GM23338 (cell line): Measurements from ENCODE around the gene NHS. TPM values are rescaled to one million over a fixed set of nuclear protein-coding genes. Genes with fewer than 3 reads are reported as not detected.

Experiments used
- ATAC-seq: fragments of 200-7000 bp; cut with Tn5 transposase; 3 replicates; pipeline ENCODE4 v1.9.1; 2020
- DNase-seq: peaks from one replicate; pipeline ENCODE4 v3.0.0-alpha.2; 2015; ENCODE audit warnings: low spot score
- H2AFZ ChIP-seq: fragments of 200-600 bp; sonication (generic); 2 replicates; pipeline ENCODE4 v1.8.0; 2016; ENCODE audit warnings: antibody characterized with exemption, mild to moderate bottlenecking, moderate library complexity
- H3F3A ChIP-seq: fragments of 200-600 bp; sonication (generic); replicated peaks from 2 replicates; pipeline ENCODE4 v1.8.0; 2017; ENCODE audit warnings: antibody characterized with exemption, mixed run types, low read depth
- H3K27ac ChIP-seq: fragments of 200-600 bp; sonication (generic); 2 replicates; pipeline ENCODE4 v1.6.1; 2016; ENCODE audit warnings: low read depth
- H3K27me3 ChIP-seq: fragments of 200-600 bp; sonication (generic); 2 replicates; pipeline ENCODE4 v1.8.0; 2016; ENCODE audit warnings: mild to moderate bottlenecking, mixed run types, moderate library complexity; ENCODE audit not compliant: insufficient read depth
- H3K36me3 ChIP-seq: fragments of 200-600 bp; sonication (generic); 2 replicates; pipeline ENCODE4 v1.8.0; 2016; ENCODE audit warnings: mild to moderate bottlenecking; ENCODE audit not compliant: insufficient read depth
- H3K4me1 ChIP-seq: fragments of 200-600 bp; sonication (generic); 2 replicates; pipeline ENCODE4 v1.8.0; 2016; ENCODE audit warnings: mild to moderate bottlenecking, moderate library complexity; ENCODE audit not compliant: insufficient read depth
- H3K4me2 ChIP-seq: fragments of 200-600 bp; sonication (generic); 2 replicates; pipeline ENCODE4 v1.7.1; 2017; ENCODE audit warnings: mixed run types
- H3K4me3 ChIP-seq: fragments of 200-600 bp; sonication (generic); 2 replicates; pipeline ENCODE4 v1.6.1; 2016; ENCODE audit warnings: mixed run types
- H3K79me2 ChIP-seq: fragments of 200-600 bp; sonication (generic); replicated peaks from 2 replicates; pipeline ENCODE4 v1.8.0; 2017; ENCODE audit warnings: mild to moderate bottlenecking; ENCODE audit not compliant: insufficient read depth
- H3K9me2 ChIP-seq: fragments of 200-600 bp; sonication (generic); 2 replicates; pipeline ENCODE4 v1.8.0; 2017; ENCODE audit not compliant: insufficient read depth
- H4K20me1 ChIP-seq: fragments of 200-600 bp; sonication (generic); replicated peaks from 2 replicates; pipeline ENCODE4 v1.8.0; 2017; ENCODE audit warnings: mild to moderate bottlenecking; ENCODE audit not compliant: insufficient read depth
- H3K27ac Mint-ChIP-seq: 2 replicates; pipeline ENCODE4 v1.8.0; 2020; ENCODE audit warnings: inconsistent platforms, mild to moderate bottlenecking, moderate library complexity, mixed read lengths
- H3K27me3 Mint-ChIP-seq: 3 replicates; pipeline ENCODE4 v1.8.0; 2022; ENCODE audit warnings: low read depth, mild to moderate bottlenecking, moderate library complexity, mixed read lengths, inconsistent platforms; ENCODE audit not compliant: insufficient read depth, poor library complexity
- H3K36me3 Mint-ChIP-seq: 3 replicates; pipeline ENCODE4 v1.8.0; 2021; ENCODE audit warnings: low read depth, mild to moderate bottlenecking, inconsistent platforms, moderate library complexity, mixed read lengths
- H3K4me1 Mint-ChIP-seq: 3 replicates; pipeline ENCODE4 v1.8.0; 2020; ENCODE audit warnings: mild to moderate bottlenecking, inconsistent platforms, mixed read lengths
- H3K4me3 Mint-ChIP-seq: 3 replicates; pipeline ENCODE4 v1.8.0; 2021; ENCODE audit warnings: moderate library complexity, mild to moderate bottlenecking, inconsistent platforms, mixed read lengths
- H3K9me3 Mint-ChIP-seq: 3 replicates; pipeline ENCODE4 v1.8.0; 2020; ENCODE audit warnings: moderate library complexity, mild to moderate bottlenecking, inconsistent platforms, mixed read lengths
- CREB1 ChIP-seq: fragments of 250-450 bp; sonication (Bioruptor Pico); IDR thresholded peaks from 2 replicates; pipeline ENCODE4 v1.5.0; 2020; ENCODE audit warnings: low read depth, mild to moderate bottlenecking, moderate library complexity
- EZH2 ChIP-seq: fragments of 200-600 bp; sonication (generic); IDR thresholded peaks from one replicate; pipeline ENCODE4 v1.8.0; 2017; ENCODE audit warnings: antibody characterized with exemption, mild to moderate bottlenecking, low read depth; ENCODE audit not compliant: unreplicated experiment
- EZH2phosphoT487 ChIP-seq: fragments of 200-600 bp; sonication (generic); IDR thresholded peaks from one replicate; pipeline ENCODE4 v1.8.1; 2018; ENCODE audit warnings: antibody characterized with exemption; ENCODE audit not compliant: unreplicated experiment
- JUNB ChIP-seq: IDR thresholded peaks from one replicate; pipeline ENCODE4 v1.6.1; 2016; ENCODE audit warnings: antibody characterized with exemption; ENCODE audit not compliant: unreplicated experiment
- NANOG ChIP-seq: IDR thresholded peaks from 2 replicates; pipeline ENCODE4 v1.6.1; 2016; ENCODE audit warnings: antibody characterized with exemption, borderline replicate concordance
- POLR2AphosphoS5 ChIP-seq: IDR thresholded peaks from 2 replicates; pipeline ENCODE4 v1.6.1; 2016; ENCODE audit warnings: antibody characterized with exemption, low read depth
- STAT1 ChIP-seq: IDR thresholded peaks from one replicate; pipeline ENCODE4 v1.6.1; 2016; ENCODE audit warnings: antibody characterized with exemption; ENCODE audit not compliant: unreplicated experiment
- ZNF114 ChIP-seq: fragments of 250-450 bp; sonication (Bioruptor Pico); IDR thresholded peaks from 2 replicates; pipeline ENCODE4 v1.5.0; 2020; ENCODE audit warnings: mild to moderate bottlenecking, moderate library complexity
- ZNF331 ChIP-seq: fragments of 250-450 bp; sonication (Bioruptor Pico); IDR thresholded peaks from 2 replicates; pipeline ENCODE4 v1.5.0; 2020; ENCODE audit warnings: low read depth, mild to moderate bottlenecking, moderate library complexity
- polyA plus RNA-seq: library from polyadenylated mRNA; unstranded; fragments of >200 nt; fragmentation: Nextera tagmentation; extraction: Ambion mirVana; gene quantifications from 2 replicates; pipeline ENCODE4 v1.2.1, GENCODE V29; 2016
- total RNA-seq: library from RNA; depleted of rRNA; stranded (reverse); fragments of >200 nt; shearing (Covaris generic); gene quantifications from 2 replicates; pipeline ENCODE4 v1.2.3, GENCODE V29; 2014
- TF ChIP-seq, protein P1 (sequence below): IDR thresholded peaks from one replicate; pipeline ENCODE4 v1.6.1; 2018; ENCODE audit warnings: antibody characterized with exemption; ENCODE audit not compliant: unreplicated experiment
- TF ChIP-seq, protein P2 (sequence below): IDR thresholded peaks from 2 replicates; pipeline ENCODE4 v1.6.1; 2016; ENCODE audit warnings: antibody characterized with exemption
- TF ChIP-seq, protein P3 (sequence below): fragments of 250-450 bp; sonication (Bioruptor Pico); IDR thresholded peaks from 2 replicates; pipeline ENCODE4 v1.5.0; 2020; ENCODE audit warnings: mild to moderate bottlenecking, moderate library complexity
- TF ChIP-seq, protein P4 (sequence below), 2 experiments: fragments of 200-600 bp in 1 of 2; sonication (generic) in 1 of 2; conservative IDR thresholded peaks; 2 replicates each; pipeline versions ENCODE4 v1.5.1 to v1.6.1; 2016 to 2017; ENCODE audit warnings: antibody characterized with exemption in 2 of 2, low read depth in 2 of 2, mild to moderate bottlenecking in 2 of 2, moderate library complexity in 1 of 2

Gene NHS
- total and polyA plus RNA-seq, 2 experiments from 2014 or later = 1.8 to 8.2 TPM

DNA sequence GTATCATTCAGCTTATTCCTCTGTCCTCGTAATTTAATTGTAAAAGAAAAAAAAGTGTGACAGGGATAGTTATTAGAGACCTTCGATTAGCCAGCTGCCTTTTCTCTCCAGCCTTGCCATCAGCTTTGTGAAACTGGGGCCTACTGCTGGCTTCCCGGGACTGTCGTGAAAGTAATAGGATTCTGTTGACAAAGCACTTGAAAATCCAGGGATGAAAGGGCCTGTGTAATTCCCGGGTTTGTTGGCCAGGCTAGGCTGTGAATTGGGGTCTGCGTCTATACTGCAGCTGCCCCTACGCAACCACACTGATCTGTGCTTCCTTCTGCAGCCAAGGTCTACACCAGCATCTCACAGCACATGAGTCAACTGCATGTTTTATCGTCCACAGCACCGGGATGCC, 241.9 kb downstream of the NHS start:
- Mint-ChIP-seq H3K4me1 (peaks cover 15% of the 10 kb centered on the region), H3K9me3 (no peaks in the 10 kb centered on the region), H3K36me3 (no peaks in the 10 kb centered on the region), H3K27ac (no peak overlapping the region), H3K27me3 (peaks cover 1% of the 10 kb centered on the region), H3K4me3 (no peak overlapping the region)
- Histone ChIP-seq H3K4me1 (0 out of 2 replicates have a peak, but pooled peaks cover 6% of the 10 kb centered on the region), H3K9me2 (no peaks in the 10 kb centered on the region), H3K79me2 (no peaks in the 10 kb centered on the region), H3K4me3 (no peak overlapping the region), H3K36me3 (no peaks in the 10 kb centered on the region), H3K4me2 (no peak overlapping the region), H3K27ac (no peak overlapping the region), H3F3A (no peaks in the 10 kb centered on the region), H4K20me1 (no peaks in the 10 kb centered on the region), H2AFZ (no peak overlapping the region), H3K27me3 (no peaks in the 10 kb centered on the region)
- TF ChIP-seq, protein P1, sequence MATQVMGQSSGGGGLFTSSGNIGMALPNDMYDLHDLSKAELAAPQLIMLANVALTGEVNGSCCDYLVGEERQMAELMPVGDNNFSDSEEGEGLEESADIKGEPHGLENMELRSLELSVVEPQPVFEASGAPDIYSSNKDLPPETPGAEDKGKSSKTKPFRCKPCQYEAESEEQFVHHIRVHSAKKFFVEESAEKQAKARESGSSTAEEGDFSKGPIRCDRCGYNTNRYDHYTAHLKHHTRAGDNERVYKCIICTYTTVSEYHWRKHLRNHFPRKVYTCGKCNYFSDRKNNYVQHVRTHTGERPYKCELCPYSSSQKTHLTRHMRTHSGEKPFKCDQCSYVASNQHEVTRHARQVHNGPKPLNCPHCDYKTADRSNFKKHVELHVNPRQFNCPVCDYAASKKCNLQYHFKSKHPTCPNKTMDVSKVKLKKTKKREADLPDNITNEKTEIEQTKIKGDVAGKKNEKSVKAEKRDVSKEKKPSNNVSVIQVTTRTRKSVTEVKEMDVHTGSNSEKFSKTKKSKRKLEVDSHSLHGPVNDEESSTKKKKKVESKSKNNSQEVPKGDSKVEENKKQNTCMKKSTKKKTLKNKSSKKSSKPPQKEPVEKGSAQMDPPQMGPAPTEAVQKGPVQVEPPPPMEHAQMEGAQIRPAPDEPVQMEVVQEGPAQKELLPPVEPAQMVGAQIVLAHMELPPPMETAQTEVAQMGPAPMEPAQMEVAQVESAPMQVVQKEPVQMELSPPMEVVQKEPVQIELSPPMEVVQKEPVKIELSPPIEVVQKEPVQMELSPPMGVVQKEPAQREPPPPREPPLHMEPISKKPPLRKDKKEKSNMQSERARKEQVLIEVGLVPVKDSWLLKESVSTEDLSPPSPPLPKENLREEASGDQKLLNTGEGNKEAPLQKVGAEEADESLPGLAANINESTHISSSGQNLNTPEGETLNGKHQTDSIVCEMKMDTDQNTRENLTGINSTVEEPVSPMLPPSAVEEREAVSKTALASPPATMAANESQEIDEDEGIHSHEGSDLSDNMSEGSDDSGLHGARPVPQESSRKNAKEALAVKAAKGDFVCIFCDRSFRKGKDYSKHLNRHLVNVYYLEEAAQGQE = no peak
- TF ChIP-seq, protein P2, sequence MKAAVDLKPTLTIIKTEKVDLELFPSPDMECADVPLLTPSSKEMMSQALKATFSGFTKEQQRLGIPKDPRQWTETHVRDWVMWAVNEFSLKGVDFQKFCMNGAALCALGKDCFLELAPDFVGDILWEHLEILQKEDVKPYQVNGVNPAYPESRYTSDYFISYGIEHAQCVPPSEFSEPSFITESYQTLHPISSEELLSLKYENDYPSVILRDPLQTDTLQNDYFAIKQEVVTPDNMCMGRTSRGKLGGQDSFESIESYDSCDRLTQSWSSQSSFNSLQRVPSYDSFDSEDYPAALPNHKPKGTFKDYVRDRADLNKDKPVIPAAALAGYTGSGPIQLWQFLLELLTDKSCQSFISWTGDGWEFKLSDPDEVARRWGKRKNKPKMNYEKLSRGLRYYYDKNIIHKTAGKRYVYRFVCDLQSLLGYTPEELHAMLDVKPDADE = no peak
- TF ChIP-seq POLR2AphosphoS5 = no peak
- TF ChIP-seq, protein P3, sequence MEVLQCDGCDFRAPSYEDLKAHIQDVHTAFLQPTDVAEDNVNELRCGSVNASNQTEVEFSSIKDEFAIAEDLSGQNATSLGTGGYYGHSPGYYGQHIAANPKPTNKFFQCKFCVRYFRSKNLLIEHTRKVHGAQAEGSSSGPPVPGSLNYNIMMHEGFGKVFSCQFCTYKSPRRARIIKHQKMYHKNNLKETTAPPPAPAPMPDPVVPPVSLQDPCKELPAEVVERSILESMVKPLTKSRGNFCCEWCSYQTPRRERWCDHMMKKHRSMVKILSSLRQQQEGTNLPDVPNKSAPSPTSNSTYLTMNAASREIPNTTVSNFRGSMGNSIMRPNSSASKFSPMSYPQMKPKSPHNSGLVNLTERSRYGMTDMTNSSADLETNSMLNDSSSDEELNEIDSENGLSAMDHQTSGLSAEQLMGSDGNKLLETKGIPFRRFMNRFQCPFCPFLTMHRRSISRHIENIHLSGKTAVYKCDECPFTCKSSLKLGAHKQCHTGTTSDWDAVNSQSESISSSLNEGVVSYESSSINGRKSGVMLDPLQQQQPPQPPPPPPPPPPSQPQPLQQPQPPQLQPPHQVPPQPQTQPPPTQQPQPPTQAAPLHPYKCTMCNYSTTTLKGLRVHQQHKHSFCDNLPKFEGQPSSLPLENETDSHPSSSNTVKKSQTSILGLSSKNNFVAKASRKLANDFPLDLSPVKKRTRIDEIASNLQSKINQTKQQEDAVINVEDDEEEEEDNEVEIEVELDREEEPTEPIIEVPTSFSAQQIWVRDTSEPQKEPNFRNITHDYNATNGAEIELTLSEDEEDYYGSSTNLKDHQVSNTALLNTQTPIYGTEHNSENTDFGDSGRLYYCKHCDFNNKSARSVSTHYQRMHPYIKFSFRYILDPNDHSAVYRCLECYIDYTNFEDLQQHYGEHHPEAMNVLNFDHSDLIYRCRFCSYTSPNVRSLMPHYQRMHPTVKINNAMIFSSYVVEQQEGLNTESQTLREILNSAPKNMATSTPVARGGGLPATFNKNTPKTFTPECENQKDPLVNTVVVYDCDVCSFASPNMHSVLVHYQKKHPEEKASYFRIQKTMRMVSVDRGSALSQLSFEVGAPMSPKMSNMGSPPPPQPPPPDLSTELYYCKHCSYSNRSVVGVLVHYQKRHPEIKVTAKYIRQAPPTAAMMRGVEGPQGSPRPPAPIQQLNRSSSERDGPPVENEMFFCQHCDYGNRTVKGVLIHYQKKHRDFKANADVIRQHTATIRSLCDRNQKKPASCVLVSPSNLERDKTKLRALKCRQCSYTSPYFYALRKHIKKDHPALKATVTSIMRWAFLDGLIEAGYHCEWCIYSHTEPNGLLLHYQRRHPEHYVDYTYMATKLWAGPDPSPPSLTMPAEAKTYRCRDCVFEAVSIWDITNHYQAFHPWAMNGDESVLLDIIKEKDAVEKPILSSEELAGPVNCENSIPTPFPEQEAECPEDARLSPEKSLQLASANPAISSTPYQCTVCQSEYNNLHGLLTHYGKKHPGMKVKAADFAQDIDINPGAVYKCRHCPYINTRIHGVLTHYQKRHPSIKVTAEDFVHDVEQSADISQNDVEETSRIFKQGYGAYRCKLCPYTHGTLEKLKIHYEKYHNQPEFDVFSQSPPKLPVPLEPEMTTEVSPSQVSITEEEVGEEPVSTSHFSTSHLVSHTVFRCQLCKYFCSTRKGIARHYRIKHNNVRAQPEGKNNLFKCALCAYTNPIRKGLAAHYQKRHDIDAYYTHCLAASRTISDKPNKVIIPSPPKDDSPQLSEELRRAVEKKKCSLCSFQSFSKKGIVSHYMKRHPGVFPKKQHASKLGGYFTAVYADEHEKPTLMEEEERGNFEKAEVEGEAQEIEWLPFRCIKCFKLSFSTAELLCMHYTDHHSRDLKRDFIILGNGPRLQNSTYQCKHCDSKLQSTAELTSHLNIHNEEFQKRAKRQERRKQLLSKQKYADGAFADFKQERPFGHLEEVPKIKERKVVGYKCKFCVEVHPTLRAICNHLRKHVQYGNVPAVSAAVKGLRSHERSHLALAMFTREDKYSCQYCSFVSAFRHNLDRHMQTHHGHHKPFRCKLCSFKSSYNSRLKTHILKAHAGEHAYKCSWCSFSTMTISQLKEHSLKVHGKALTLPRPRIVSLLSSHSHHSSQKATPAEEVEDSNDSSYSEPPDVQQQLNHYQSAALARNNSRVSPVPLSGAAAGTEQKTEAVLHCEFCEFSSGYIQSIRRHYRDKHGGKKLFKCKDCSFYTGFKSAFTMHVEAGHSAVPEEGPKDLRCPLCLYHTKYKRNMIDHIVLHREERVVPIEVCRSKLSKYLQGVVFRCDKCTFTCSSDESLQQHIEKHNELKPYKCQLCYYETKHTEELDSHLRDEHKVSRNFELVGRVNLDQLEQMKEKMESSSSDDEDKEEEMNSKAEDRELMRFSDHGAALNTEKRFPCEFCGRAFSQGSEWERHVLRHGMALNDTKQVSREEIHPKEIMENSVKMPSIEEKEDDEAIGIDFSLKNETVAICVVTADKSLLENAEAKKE (CRISPR knock-in tag) = no peak
- no peak for TF ChIP-seq EZH2phosphoT487
- TF ChIP-seq NANOG = no peak
- TF ChIP-seq JUNB = no peak
- no peak for TF ChIP-seq EZH2
- no peak for TF ChIP-seq STAT1
- TF ChIP-seq CREB1 (CRISPR knock-in tag) = no peak
- TF ChIP-seq, protein P4, sequence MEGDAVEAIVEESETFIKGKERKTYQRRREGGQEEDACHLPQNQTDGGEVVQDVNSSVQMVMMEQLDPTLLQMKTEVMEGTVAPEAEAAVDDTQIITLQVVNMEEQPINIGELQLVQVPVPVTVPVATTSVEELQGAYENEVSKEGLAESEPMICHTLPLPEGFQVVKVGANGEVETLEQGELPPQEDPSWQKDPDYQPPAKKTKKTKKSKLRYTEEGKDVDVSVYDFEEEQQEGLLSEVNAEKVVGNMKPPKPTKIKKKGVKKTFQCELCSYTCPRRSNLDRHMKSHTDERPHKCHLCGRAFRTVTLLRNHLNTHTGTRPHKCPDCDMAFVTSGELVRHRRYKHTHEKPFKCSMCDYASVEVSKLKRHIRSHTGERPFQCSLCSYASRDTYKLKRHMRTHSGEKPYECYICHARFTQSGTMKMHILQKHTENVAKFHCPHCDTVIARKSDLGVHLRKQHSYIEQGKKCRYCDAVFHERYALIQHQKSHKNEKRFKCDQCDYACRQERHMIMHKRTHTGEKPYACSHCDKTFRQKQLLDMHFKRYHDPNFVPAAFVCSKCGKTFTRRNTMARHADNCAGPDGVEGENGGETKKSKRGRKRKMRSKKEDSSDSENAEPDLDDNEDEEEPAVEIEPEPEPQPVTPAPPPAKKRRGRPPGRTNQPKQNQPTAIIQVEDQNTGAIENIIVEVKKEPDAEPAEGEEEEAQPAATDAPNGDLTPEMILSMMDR (conservative IDR thresholded peaks at IDR 0.05; ENCODE audit: low read depth in 2 of 2) = no peak
- no peak for TF ChIP-seq ZNF114 (CRISPR knock-in tag)
- TF ChIP-seq ZNF331 (CRISPR knock-in tag) = no peak
- ATAC-seq (no peak), DNase-seq (no peak)
